Stomach (tissue), 4 donors: ENCODE measurements around the gene EXOSC6.

ENCODE experiments used
- POLR2A ChIP-seq, 4 donors: fragments of 450-650 bp; IDR thresholded peaks; one replicate each; pipeline ENCODE4 v1.6.1; 2016; ENCODE audit warnings: antibody characterized with exemption in 4 of 4, control low read depth in 2 of 4, mild to moderate bottlenecking in 1 of 4, moderate library complexity in 1 of 4
- POLR2AphosphoS5 ChIP-seq, 3 donors: sonication (generic); formaldehyde crosslinking; IDR thresholded peaks; one replicate each; pipeline ENCODE4 v1.6.1; 2016; ENCODE audit warnings: antibody characterized with exemption in 3 of 3

GRCh38 chr16:70253291-70254106 lies 1.8 kb upstream of the EXOSC6 start:
- no peak for TF ChIP-seq POLR2A (IDR thresholded peaks at IDR 0.05)
- TF ChIP-seq POLR2AphosphoS5 (IDR thresholded peaks at IDR 0.05) = no peak
